ENCODE results near the gene PDPN. TPM values are rescaled to one million over a fixed set of nuclear protein-coding genes. Genes with fewer than 3 reads are reported as not detected.
A peak's percentile ranks its signal among the peaks of the same experiment; 100 is the strongest.
"Not testable (repeated sequence)": the region's sequence is repeated elsewhere in the genome, so short reads cannot be mapped to it uniquely, and the experiment has no call there.

PDPN gene
- total RNA-seq (2014; rRNA removed; shearing (Covaris generic)), result 2.0 and 4.1 TPM in 2 replicates

- no peak for DNase-seq (ENCODE audit: low read depth)
Observed at GRCh38 chr1:13583595-13583965, at the start of gene PDPN. Gene PDPN, plus strand, starts transcription at chr1:13583832. Its CDS starts 202 bp downstream, at chr1:13584034.

- DNase-seq (ENCODE audit: low read depth), result no peak
Observed at GRCh38 chr1:13535227-13535626, 48.4 kb upstream of the PDPN start.

- DNase-seq (ENCODE audit: low read depth), result peak; percentile 41
Observed at GRCh38 chr1:13536571-13536970, 47.1 kb upstream of the PDPN start.

- no peak for DNase-seq (ENCODE audit: low read depth)
Observed at GRCh38 chr1:13538832-13539231, 44.8 kb upstream of the PDPN start.

- no peak for DNase-seq (ENCODE audit: low read depth)
Observed at GRCh38 chr1:13539683-13540082, 43.9 kb upstream of the PDPN start.

GRCh38 chr1:13540866-13541265, 42.8 kb upstream of the PDPN start:
- DNase-seq (ENCODE audit: low read depth), result no peak

- DNase-seq (ENCODE audit: low read depth), result no peak
Observed at GRCh38 chr1:13541435-13542215, 42.0 kb upstream of the PDPN start.

GRCh38 chr1:13543451-13544220, 40.0 kb upstream of the PDPN start:
- peak; percentile 58 for DNase-seq (ENCODE audit: low read depth)

- DNase-seq (ENCODE audit: low read depth), result no peak
Observed at GRCh38 chr1:13544221-13544556, 39.4 kb upstream of the PDPN start.

- no peak for DNase-seq (ENCODE audit: low read depth)
Observed at GRCh38 chr1:13546791-13547190, 36.8 kb upstream of the PDPN start.

- DNase-seq (ENCODE audit: low read depth), result no peak
Observed at GRCh38 chr1:13548281-13548680, 35.4 kb upstream of the PDPN start.

GRCh38 chr1:13549021-13549420, 34.6 kb upstream of the PDPN start:
- no peak for DNase-seq (ENCODE audit: low read depth)

- no peak for DNase-seq (ENCODE audit: low read depth)
Observed at GRCh38 chr1:13549521-13549920, 34.1 kb upstream of the PDPN start.

- peak; percentile 24 for DNase-seq (ENCODE audit: low read depth)
Observed at GRCh38 chr1:13550663-13551062, 33.0 kb upstream of the PDPN start.

GRCh38 chr1:13554798-13555197, 28.8 kb upstream of the PDPN start:
- DNase-seq (ENCODE audit: low read depth), result no peak

- DNase-seq (ENCODE audit: low read depth), result no peak
Observed at GRCh38 chr1:13556224-13556764, 27.3 kb upstream of the PDPN start.

GRCh38 chr1:13560541-13560940, 23.1 kb upstream of the PDPN start:
- DNase-seq (ENCODE audit: low read depth), result no peak

GRCh38 chr1:13562981-13563380, 20.7 kb upstream of the PDPN start:
- not testable (repeated sequence) for DNase-seq (ENCODE audit: low read depth)

GRCh38 chr1:13564073-13564472, 19.6 kb upstream of the PDPN start:
- DNase-seq (ENCODE audit: low read depth), result no peak

- not testable (repeated sequence) for DNase-seq (ENCODE audit: low read depth)
Observed at GRCh38 chr1:13570435-13570834, 13.2 kb upstream of the PDPN start.

GRCh38 chr1:13570924-13571323, 12.7 kb upstream of the PDPN start:
- DNase-seq (ENCODE audit: low read depth), result no peak

- no peak for DNase-seq (ENCODE audit: low read depth)
Observed at GRCh38 chr1:13573586-13573985, 10.0 kb upstream of the PDPN start.

GRCh38 chr1:13576926-13577325, 6.7 kb upstream of the PDPN start:
- no peak for DNase-seq (ENCODE audit: low read depth)
